Esophagus squamous epithelium (tissue), 4 donors: ENCODE measurements around the gene PRKN.

Source experiments
- POLR2A ChIP-seq, 4 donors: fragments of 450-650 bp; IDR thresholded peaks; one replicate each; pipeline ENCODE4 v1.6.1; 2017; ENCODE audit warnings: antibody characterized with exemption in 4 of 4, mild to moderate bottlenecking in 4 of 4, moderate library complexity in 3 of 4
- TF ChIP-seq, protein P1 (sequence below), 6 experiments: fragments of 450-650 bp in 4 of 6; fragments of 200-600 bp in 2 of 6; sonication (generic) in 2 of 6; IDR thresholded peaks; one replicate each; pipeline ENCODE4 v1.5.1; 2016 to 2019; ENCODE audit warnings: antibody characterized with exemption in 6 of 6, mild to moderate bottlenecking in 4 of 6, moderate library complexity in 4 of 6

DNA sequence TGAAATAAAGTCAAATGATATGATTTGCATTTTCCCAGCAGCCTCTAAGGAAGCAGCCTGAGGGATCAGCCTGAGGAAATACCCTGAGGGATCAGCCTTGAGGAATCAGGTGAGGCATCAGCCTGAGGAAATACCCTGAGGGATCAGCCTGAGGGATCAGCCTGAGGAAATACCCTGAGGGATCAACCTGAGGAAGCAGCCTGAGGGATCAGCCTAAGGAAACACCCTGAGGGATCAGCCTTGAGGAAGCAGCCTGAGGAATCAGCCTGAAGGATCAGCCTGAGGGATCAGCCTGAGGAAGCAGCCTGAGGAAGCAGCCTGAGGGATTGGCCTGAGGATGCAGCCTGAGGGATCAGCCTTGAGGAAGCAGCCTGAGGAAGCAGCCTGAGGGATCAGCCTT is 784.0 kb downstream of the PRKN start:
- TF ChIP-seq, protein P1, sequence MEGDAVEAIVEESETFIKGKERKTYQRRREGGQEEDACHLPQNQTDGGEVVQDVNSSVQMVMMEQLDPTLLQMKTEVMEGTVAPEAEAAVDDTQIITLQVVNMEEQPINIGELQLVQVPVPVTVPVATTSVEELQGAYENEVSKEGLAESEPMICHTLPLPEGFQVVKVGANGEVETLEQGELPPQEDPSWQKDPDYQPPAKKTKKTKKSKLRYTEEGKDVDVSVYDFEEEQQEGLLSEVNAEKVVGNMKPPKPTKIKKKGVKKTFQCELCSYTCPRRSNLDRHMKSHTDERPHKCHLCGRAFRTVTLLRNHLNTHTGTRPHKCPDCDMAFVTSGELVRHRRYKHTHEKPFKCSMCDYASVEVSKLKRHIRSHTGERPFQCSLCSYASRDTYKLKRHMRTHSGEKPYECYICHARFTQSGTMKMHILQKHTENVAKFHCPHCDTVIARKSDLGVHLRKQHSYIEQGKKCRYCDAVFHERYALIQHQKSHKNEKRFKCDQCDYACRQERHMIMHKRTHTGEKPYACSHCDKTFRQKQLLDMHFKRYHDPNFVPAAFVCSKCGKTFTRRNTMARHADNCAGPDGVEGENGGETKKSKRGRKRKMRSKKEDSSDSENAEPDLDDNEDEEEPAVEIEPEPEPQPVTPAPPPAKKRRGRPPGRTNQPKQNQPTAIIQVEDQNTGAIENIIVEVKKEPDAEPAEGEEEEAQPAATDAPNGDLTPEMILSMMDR (IDR thresholded peaks at IDR 0.05): no peak
- no peak for TF ChIP-seq POLR2A (IDR thresholded peaks at IDR 0.05)
